Muscle of arm (tissue), 12 donors: ENCODE measurements around the gene CYP27C1. TPM values are rescaled to one million over a fixed set of nuclear protein-coding genes. Genes with fewer than 3 reads are reported as not detected.

Experiments used
- polyA plus RNA-seq, 12 donors: library from polyadenylated mRNA; unstranded; fragments of 120-200 nt; gene quantifications; one replicate each; pipeline ENCODE4 v1.2.1, GENCODE V29; 2013; ENCODE audit not compliant: insufficient read length in 12 of 12

The CYP27C1 gene
- polyA plus RNA-seq, 12 donors: 4.1 to 12.4 (median 6.0) TPM; not detected in 1

Other genes starting within 250 kb of the CYP27C1 start
- gene BIN1, start 113.1 kb downstream of the CYP27C1 start, polyA plus RNA-seq: 1,000 to 10,000 TPM in 2 of 12 donors, 100 to 1,000 TPM in 10; 376 to 1,688 (median 716) TPM
- gene ERCC3, start 73.8 kb upstream of the CYP27C1 start, polyA plus RNA-seq: 10 to 100 TPM in 11 of 12 donors, not detected in 1; 33.5 to 65.6 (median 43.8) TPM
- 10 to 100 TPM in 11 of 12 donors, not detected in 1; 15.1 to 21.8 (median 18.6) TPM for gene MAP3K2, start 167.7 kb upstream of the CYP27C1 start, polyA plus RNA-seq
- gene PROC, start 198.1 kb upstream of the CYP27C1 start, polyA plus RNA-seq: 10 to 100 TPM in 1 of 12 donors, 1 to 10 TPM in 1, under 1 TPM in 7, not detected in 3; 0.13 to 13.5 (median 0.35) TPM